Trophoblast cell (in vitro differentiated cells and primary cell): ENCODE data around the gene MEF2C.
A peak's percentile ranks its signal among the peaks of the same experiment; 100 is the strongest.

Experiments used
- DNase-seq, 2 donors: peaks; one replicate each; pipeline ENCODE4 v3.0.0-alpha.2; 2016
- H2AFZ ChIP-seq: 2 replicates; pipeline ENCODE4 v1.6.1; 2013; ENCODE audit warnings: low read length, moderate library complexity, mild to moderate bottlenecking; ENCODE audit not compliant: insufficient read depth, poor library complexity
- H2AK5ac ChIP-seq: 2 replicates; pipeline ENCODE4 v1.6.1; 2013; ENCODE audit warnings: mild to moderate bottlenecking, low read length
- H2BK120ac ChIP-seq: 2 replicates; pipeline ENCODE4 v1.6.1; 2013; ENCODE audit warnings: low read length, mild to moderate bottlenecking, moderate library complexity; ENCODE audit not compliant: insufficient read depth, poor library complexity
- H2BK12ac ChIP-seq: 2 replicates; pipeline ENCODE4 v1.6.1; 2013; ENCODE audit warnings: mild to moderate bottlenecking, low read length, moderate library complexity
- H2BK5ac ChIP-seq: 2 replicates; pipeline ENCODE4 v1.6.1; 2013; ENCODE audit warnings: low read length, low read depth, moderate library complexity, mild to moderate bottlenecking; ENCODE audit not compliant: poor library complexity
- H3K14ac ChIP-seq: 2 replicates; pipeline ENCODE4 v1.6.1; 2013; ENCODE audit warnings: mild to moderate bottlenecking, low read length
- H3K18ac ChIP-seq: 2 replicates; pipeline ENCODE4 v1.6.1; 2013; ENCODE audit warnings: mild to moderate bottlenecking, low read length
- H3K23ac ChIP-seq: 2 replicates; pipeline ENCODE4 v1.6.1; 2013; ENCODE audit warnings: low read length
- H3K27ac ChIP-seq: 2 replicates; pipeline ENCODE4 v1.5.1; 2013; ENCODE audit warnings: low read depth, mild to moderate bottlenecking, inconsistent platforms, low read length, moderate library complexity
- H3K27me3 ChIP-seq: 2 replicates; pipeline ENCODE4 v1.6.1; 2013; ENCODE audit warnings: inconsistent platforms, mild to moderate bottlenecking, low read length, moderate library complexity; ENCODE audit not compliant: insufficient read depth
- H3K36me3 ChIP-seq, 2 experiments: 1 replicate in 1 of 2; 2 replicates in 1 of 2; pipeline ENCODE4 v1.6.1; 2013; ENCODE audit warnings: low read length in 2 of 2, mild to moderate bottlenecking in 2 of 2, moderate library complexity in 1 of 2; ENCODE audit not compliant: insufficient read depth in 2 of 2, control insufficient read depth in 1 of 2
- H3K4ac ChIP-seq: 2 replicates; pipeline ENCODE4 v1.6.1; 2013; ENCODE audit warnings: low read depth, mild to moderate bottlenecking, low read length, moderate library complexity
- H3K4me1 ChIP-seq, 2 experiments: 1 replicate in 1 of 2; 2 replicates in 1 of 2; pipeline ENCODE4 v1.6.1; 2013; ENCODE audit warnings: low read length in 2 of 2, mild to moderate bottlenecking in 2 of 2, moderate library complexity in 1 of 2; ENCODE audit not compliant: insufficient read depth in 2 of 2, control insufficient read depth in 1 of 2
- H3K4me2 ChIP-seq: 2 replicates; pipeline ENCODE4 v1.6.1; 2013; ENCODE audit warnings: inconsistent platforms, mild to moderate bottlenecking, low read length, moderate library complexity
- H3K4me3 ChIP-seq: 2 replicates; pipeline ENCODE4 v1.5.1; 2013; ENCODE audit warnings: mild to moderate bottlenecking, low read depth, low read length, inconsistent platforms
- H3K79me1 ChIP-seq: one replicate; pipeline ENCODE4 v1.6.1; 2013; ENCODE audit warnings: low read length
- H3K79me2 ChIP-seq: 2 replicates; pipeline ENCODE4 v1.6.1; 2013; ENCODE audit warnings: low read length, mild to moderate bottlenecking; ENCODE audit not compliant: control insufficient read depth, insufficient read depth, poor library complexity
- H3K9ac ChIP-seq: 2 replicates; pipeline ENCODE4 v1.6.1; 2013; ENCODE audit warnings: mild to moderate bottlenecking, low read length
- H3K9me3 ChIP-seq: 2 replicates; pipeline ENCODE4 v1.6.1; 2013; ENCODE audit warnings: low read depth, mild to moderate bottlenecking, control low read depth, inconsistent platforms, low read length; ENCODE audit not compliant: insufficient read depth
- H4K12ac ChIP-seq: 2 replicates; pipeline ENCODE4 v1.6.1; 2013; ENCODE audit warnings: low read depth, mild to moderate bottlenecking, low read length, moderate library complexity
- H4K8ac ChIP-seq: 2 replicates; pipeline ENCODE4 v1.6.1; 2013; ENCODE audit warnings: low read depth, mild to moderate bottlenecking, low read length, moderate library complexity
- H4K91ac ChIP-seq: one replicate; pipeline ENCODE4 v1.6.1; 2013; ENCODE audit warnings: low read depth, mild to moderate bottlenecking, low read length, moderate library complexity
- WGBS: extraction: QIAGEN DNeasy Blood & Tissue Kit; methylation state at CpG from one replicate; pipeline ENCODE4 v1.1.7; 2013; ENCODE audit warnings: missing lambda C conversion rate; ENCODE audit not compliant: insufficient read length, insufficient coverage; ENCODE audit errors: extremely low coverage; 5-methylcytosine and 5-hydroxymethylcytosine counted together

MEF2C gene

DNA sequence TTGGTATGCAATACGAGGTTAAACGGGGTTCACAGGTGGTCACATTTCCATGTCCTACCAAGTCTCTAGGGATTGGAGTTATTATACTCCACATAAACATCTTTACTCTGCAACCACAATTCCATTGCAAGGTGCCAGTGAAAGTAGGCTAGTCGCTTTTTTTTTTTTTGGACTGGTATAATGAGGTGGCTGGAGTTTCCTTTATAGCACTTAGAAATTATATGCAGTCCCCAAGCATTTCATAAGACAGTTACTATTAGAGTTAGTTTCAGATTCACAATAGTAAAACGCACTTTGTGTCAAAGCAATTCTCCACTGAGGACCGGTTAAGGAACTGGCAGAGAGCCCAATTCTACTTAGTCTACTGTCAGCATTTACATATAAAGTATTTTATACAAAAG lies 1.4 kb downstream of the MEF2C start:
- H3K27me3 ChIP-seq = no peaks in the 10 kb centered on the region
- no peaks in the 10 kb centered on the region for H3K36me3 ChIP-seq
- H3K23ac ChIP-seq = no peak overlapping the region
- H3K4me3 ChIP-seq = no peak overlapping the region
- peak in 1 of 2 donors; percentile 5 for DNase-seq
- H3K79me1 ChIP-seq = peaks cover 4% of the 10 kb centered on the region
- H3K79me2 ChIP-seq = no peaks in the 10 kb centered on the region
- H2BK12ac ChIP-seq = no peak overlapping the region
- H4K8ac ChIP-seq = no peak overlapping the region
- no peak overlapping the region for H3K18ac ChIP-seq
- no peak overlapping the region for H3K4ac ChIP-seq
- H4K12ac ChIP-seq = no peak overlapping the region
- H4K91ac ChIP-seq = no peak overlapping the region
- no peak overlapping the region for H3K27ac ChIP-seq
- H3K14ac ChIP-seq = no peak overlapping the region
- H2AK5ac ChIP-seq = no peak overlapping the region
- H2AFZ ChIP-seq = no peak overlapping the region
- H2BK5ac ChIP-seq = no peak overlapping the region
- no peaks in the 10 kb centered on the region for H3K9me3 ChIP-seq
- H3K4me2 ChIP-seq = no peak overlapping the region
- WGBS = no CpG with 5 or more reads among the region's 5 CpGs
- H3K4me1 ChIP-seq = no peaks in the 10 kb centered on the region
- no peak overlapping the region for H2BK120ac ChIP-seq
- no peak overlapping the region for H3K9ac ChIP-seq

DNA sequence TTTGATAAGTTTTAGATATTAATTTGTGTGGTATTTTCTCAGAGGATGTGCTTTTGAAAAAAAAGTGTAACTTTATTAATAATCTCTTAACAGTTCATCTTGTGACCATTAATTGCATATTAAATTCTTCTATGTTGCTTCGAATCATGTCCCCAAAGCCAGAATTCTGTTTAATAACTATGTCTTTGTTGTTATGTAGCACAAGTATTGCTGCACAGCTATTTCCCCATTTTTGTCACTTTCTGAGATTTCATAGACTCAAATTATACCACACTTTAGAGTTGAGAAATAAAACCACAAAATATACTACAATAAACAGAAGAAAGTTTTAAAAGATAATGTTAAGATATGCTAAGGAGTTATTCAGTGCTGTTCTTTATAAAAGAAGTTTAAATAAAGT lies 2.8 kb downstream of the MEF2C start:
- Histone ChIP-seq H3K27me3 (no peaks in the 10 kb centered on the region), H4K8ac (no peak overlapping the region), H3K14ac (no peak overlapping the region), H4K91ac (no peak overlapping the region), H3K4me2 (no peak overlapping the region), H3K36me3 (no peaks in the 10 kb centered on the region), H3K79me2 (no peaks in the 10 kb centered on the region), H3K4ac (no peak overlapping the region), H2AFZ (no peak overlapping the region), H3K9ac (no peak overlapping the region), H2BK12ac (no peak overlapping the region), H3K4me1 (no peaks in the 10 kb centered on the region), H3K4me3 (no peak overlapping the region), H3K9me3 (no peaks in the 10 kb centered on the region), H3K27ac (no peak overlapping the region), H4K12ac (no peak overlapping the region), H3K23ac (no peak overlapping the region), H3K18ac (no peak overlapping the region), H2AK5ac (no peak overlapping the region), H3K79me1 (peaks cover 4% of the 10 kb centered on the region), H2BK120ac (no peak overlapping the region), H2BK5ac (no peak overlapping the region)
- no CpG with 5 or more reads among the region's 1 CpG for WGBS
- no peak for DNase-seq

DNA sequence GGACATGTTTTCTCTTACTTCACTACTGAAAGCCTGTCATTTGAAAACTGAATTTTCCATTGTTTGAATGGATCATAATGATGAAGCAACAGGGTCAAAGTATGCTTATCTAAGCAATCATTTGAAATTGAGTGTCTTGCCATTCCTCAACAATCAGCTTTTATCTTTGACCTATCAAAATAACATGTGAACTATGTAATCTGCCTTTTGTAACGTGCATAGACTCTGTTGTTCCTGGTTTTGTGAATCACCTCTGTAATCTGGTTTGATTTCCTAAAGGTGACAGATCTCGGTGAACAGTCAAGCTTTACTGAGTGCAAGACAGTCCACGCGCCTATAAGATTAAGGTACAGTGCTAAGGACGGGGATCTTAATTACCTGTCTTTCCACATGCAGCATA lies 3.3 kb downstream of the MEF2C start:
- H3K27me3 ChIP-seq = no peaks in the 10 kb centered on the region
- no peak overlapping the region for H3K4me3 ChIP-seq
- no peak overlapping the region for H3K27ac ChIP-seq
- H2BK120ac ChIP-seq = no peak overlapping the region
- no peaks in the 10 kb centered on the region for H3K4me1 ChIP-seq
- no peak overlapping the region for H3K4me2 ChIP-seq
- H4K8ac ChIP-seq = no peak overlapping the region
- H2AK5ac ChIP-seq = no peak overlapping the region
- no peak overlapping the region for H4K91ac ChIP-seq
- no peak overlapping the region for H4K12ac ChIP-seq
- no peaks in the 10 kb centered on the region for H3K9me3 ChIP-seq
- H3K9ac ChIP-seq = no peak overlapping the region
- H3K36me3 ChIP-seq = no peaks in the 10 kb centered on the region
- no peak overlapping the region for H3K4ac ChIP-seq
- WGBS = no CpG with 5 or more reads among the region's 5 CpGs
- no peaks in the 10 kb centered on the region for H3K79me2 ChIP-seq
- no peak overlapping the region for H3K18ac ChIP-seq
- no peak overlapping the region for H3K14ac ChIP-seq
- no peak overlapping the region for H2AFZ ChIP-seq
- no peak overlapping the region for H2BK5ac ChIP-seq
- H2BK12ac ChIP-seq = no peak overlapping the region
- DNase-seq = peak; percentile 23 to 79
- H3K23ac ChIP-seq = no peak overlapping the region
- H3K79me1 ChIP-seq = peaks cover 4% of the 10 kb centered on the region

DNA sequence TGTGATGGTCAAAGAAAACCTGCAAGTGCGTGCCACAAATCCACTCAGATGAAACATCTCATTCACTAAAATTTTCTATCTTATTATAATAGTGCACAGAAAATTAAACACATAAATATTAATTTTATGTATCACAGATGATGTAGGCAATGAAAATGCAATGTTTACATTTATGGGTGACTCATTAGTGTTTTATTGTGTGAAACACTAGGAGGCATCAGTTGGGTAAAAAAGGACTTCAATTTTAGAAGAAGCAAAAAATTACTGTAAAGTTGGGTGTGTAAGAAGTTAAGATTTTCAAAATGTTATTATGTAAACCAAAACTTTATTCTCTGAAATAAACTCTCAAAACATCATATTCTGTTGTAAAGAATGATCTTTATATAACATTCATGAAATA lies 4.0 kb downstream of the MEF2C start:
- H3K79me1 ChIP-seq = peaks cover 4% of the 10 kb centered on the region
- no peak overlapping the region for H3K27ac ChIP-seq
- H3K36me3 ChIP-seq = no peaks in the 10 kb centered on the region
- H3K14ac ChIP-seq = no peak overlapping the region
- H2BK5ac ChIP-seq = no peak overlapping the region
- H3K9me3 ChIP-seq = no peaks in the 10 kb centered on the region
- H3K4me2 ChIP-seq = no peak overlapping the region
- no peak overlapping the region for H3K23ac ChIP-seq
- no peak overlapping the region for H4K12ac ChIP-seq
- H3K4me3 ChIP-seq = no peak overlapping the region
- no peaks in the 10 kb centered on the region for H3K4me1 ChIP-seq
- no peak for DNase-seq
- H3K9ac ChIP-seq = no peak overlapping the region
- no peak overlapping the region for H3K4ac ChIP-seq
- no peak overlapping the region for H3K18ac ChIP-seq
- H3K27me3 ChIP-seq = no peaks in the 10 kb centered on the region
- no peak overlapping the region for H4K8ac ChIP-seq
- no peak overlapping the region for H2BK120ac ChIP-seq
- H2BK12ac ChIP-seq = no peak overlapping the region
- no peak overlapping the region for H4K91ac ChIP-seq
- no CpG with 5 or more reads among the region's 1 CpG for WGBS
- no peak overlapping the region for H2AK5ac ChIP-seq
- no peaks in the 10 kb centered on the region for H3K79me2 ChIP-seq
- H2AFZ ChIP-seq = no peak overlapping the region
